Effector memory CD4-positive, alpha-beta T cell (primary cell): Measurements from ENCODE around the gene MED13.

Experiments used
- DNase-seq, 3 donors: peaks; one replicate each; pipeline ENCODE4 v3.0.0-alpha.2; 2020
- H3K27ac ChIP-seq: 2 replicates; pipeline ENCODE4 v1.7.0; 2013; ENCODE audit warnings: mild to moderate bottlenecking, low read length, moderate library complexity; ENCODE audit not compliant: insufficient read depth, poor library complexity, severe bottlenecking
- H3K27me3 ChIP-seq: replicated peaks from 2 replicates; pipeline ENCODE4 v1.7.0; 2013; ENCODE audit warnings: mild to moderate bottlenecking, low read length; ENCODE audit not compliant: insufficient read depth, control insufficient read depth, poor library complexity, severe bottlenecking
- H3K36me3 ChIP-seq: 2 replicates; pipeline ENCODE4 v1.7.0; 2013; ENCODE audit warnings: mild to moderate bottlenecking, low read length, moderate library complexity; ENCODE audit not compliant: control insufficient read depth, insufficient read depth
- H3K4me1 ChIP-seq: 2 replicates; pipeline ENCODE4 v1.7.0; 2013; ENCODE audit warnings: low read length, mild to moderate bottlenecking; ENCODE audit not compliant: control insufficient read depth, insufficient read depth, poor library complexity, severe bottlenecking
- H3K4me3 ChIP-seq: 2 replicates; pipeline ENCODE4 v1.7.0; 2013; ENCODE audit warnings: low read length, low read depth, mild to moderate bottlenecking; ENCODE audit not compliant: insufficient read depth, poor library complexity, severe bottlenecking
- H3K9me3 ChIP-seq: 2 replicates; pipeline ENCODE4 v1.7.0; 2013; ENCODE audit warnings: mild to moderate bottlenecking, low read length, moderate library complexity; ENCODE audit not compliant: control insufficient read depth

The MED13 gene

GRCh38 chr17:62043602-62044001 lies 21.5 kb downstream of the MED13 start:
- H3K36me3 ChIP-seq, result peaks cover 24% of the 10 kb centered on the region
- no peak overlapping the region for H3K4me3 ChIP-seq
- no peaks in the 10 kb centered on the region for H3K4me1 ChIP-seq
- no peaks in the 10 kb centered on the region for H3K9me3 ChIP-seq
- H3K27me3 ChIP-seq, result no peaks in the 10 kb centered on the region
- no peak for DNase-seq
- no peak overlapping the region for H3K27ac ChIP-seq

GRCh38 chr17:62043140-62043539 lies 21.9 kb downstream of the MED13 start:
- no peak overlapping the region for H3K4me3 ChIP-seq
- DNase-seq, result no peak
- H3K27ac ChIP-seq, result no peak overlapping the region

GRCh38 chr17:62038248-62038647 lies 26.8 kb downstream of the MED13 start:
- no peak overlapping the region for H3K4me3 ChIP-seq
- H3K36me3 ChIP-seq, result peaks cover 11% of the 10 kb centered on the region
- H3K27ac ChIP-seq, result no peak overlapping the region
- no peak for DNase-seq
- no peaks in the 10 kb centered on the region for H3K27me3 ChIP-seq
- H3K4me1 ChIP-seq, result no peaks in the 10 kb centered on the region
- H3K9me3 ChIP-seq, result no peaks in the 10 kb centered on the region

More at GRCh38 chr17:62043140-62043539, 21.9 kb downstream of the MED13 start:
- no peaks in the 10 kb centered on the region for H3K9me3 ChIP-seq
- H3K36me3 ChIP-seq, result peaks cover 20% of the 10 kb centered on the region
- no peaks in the 10 kb centered on the region for H3K27me3 ChIP-seq
- no peaks in the 10 kb centered on the region for H3K4me1 ChIP-seq

- H3K9me3 ChIP-seq, result no peaks in the 10 kb centered on the region
- no peak for DNase-seq
- peaks cover 48% of the 10 kb centered on the region for H3K36me3 ChIP-seq
Measured at GRCh38 chr17:62033317-62033716, 31.8 kb downstream of the MED13 start.

GRCh38 chr17:62032480-62032879 lies 32.6 kb downstream of the MED13 start:
- no peak for DNase-seq
- Histone ChIP-seq H3K36me3 (peaks cover 54% of the 10 kb centered on the region), H3K27ac (no peak overlapping the region), H3K4me1 (no peaks in the 10 kb centered on the region), H3K4me3 (no peak overlapping the region), H3K9me3 (no peaks in the 10 kb centered on the region), H3K27me3 (no peaks in the 10 kb centered on the region)

More at GRCh38 chr17:62033317-62033716, 31.8 kb downstream of the MED13 start:
- Histone ChIP-seq H3K27ac (no peak overlapping the region), H3K4me1 (no peaks in the 10 kb centered on the region), H3K27me3 (no peaks in the 10 kb centered on the region), H3K4me3 (no peak overlapping the region)

GRCh38 chr17:62030264-62030663 lies 34.8 kb downstream of the MED13 start:
- peaks cover 72% of the 10 kb centered on the region for H3K36me3 ChIP-seq
- no peak for DNase-seq

DNA sequence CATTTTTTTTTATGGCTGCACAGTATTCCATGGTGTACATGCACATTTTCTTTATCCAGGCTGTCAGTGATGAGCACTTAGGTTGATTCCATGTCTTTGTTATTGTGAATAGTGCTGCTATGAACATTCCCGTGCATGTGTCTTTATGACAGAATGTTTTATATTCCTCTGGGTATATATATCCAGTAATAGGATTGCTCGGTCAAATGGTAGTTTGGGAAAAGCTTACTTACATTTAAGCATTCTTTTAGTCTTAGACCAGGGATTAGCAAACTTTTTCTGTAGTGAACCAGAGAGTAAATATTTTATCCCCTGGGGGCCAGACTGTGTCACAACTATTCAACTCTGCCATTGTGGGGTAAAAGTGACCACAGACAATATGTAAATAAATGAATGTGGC lies 40.2 kb downstream of the MED13 start:
- no peak overlapping the region for H3K4me3 ChIP-seq
- H3K9me3 ChIP-seq, result no peaks in the 10 kb centered on the region
- H3K36me3 ChIP-seq, result peaks cover 68% of the 10 kb centered on the region
- H3K27me3 ChIP-seq, result no peaks in the 10 kb centered on the region
- DNase-seq, result no peak
- H3K4me1 ChIP-seq, result no peaks in the 10 kb centered on the region
- no peak overlapping the region for H3K27ac ChIP-seq

More at GRCh38 chr17:62030264-62030663, 34.8 kb downstream of the MED13 start:
- H3K27me3 ChIP-seq, result no peaks in the 10 kb centered on the region
- no peak overlapping the region for H3K27ac ChIP-seq
- no peaks in the 10 kb centered on the region for H3K4me1 ChIP-seq
- no peaks in the 10 kb centered on the region for H3K9me3 ChIP-seq
- no peak overlapping the region for H3K4me3 ChIP-seq

DNA sequence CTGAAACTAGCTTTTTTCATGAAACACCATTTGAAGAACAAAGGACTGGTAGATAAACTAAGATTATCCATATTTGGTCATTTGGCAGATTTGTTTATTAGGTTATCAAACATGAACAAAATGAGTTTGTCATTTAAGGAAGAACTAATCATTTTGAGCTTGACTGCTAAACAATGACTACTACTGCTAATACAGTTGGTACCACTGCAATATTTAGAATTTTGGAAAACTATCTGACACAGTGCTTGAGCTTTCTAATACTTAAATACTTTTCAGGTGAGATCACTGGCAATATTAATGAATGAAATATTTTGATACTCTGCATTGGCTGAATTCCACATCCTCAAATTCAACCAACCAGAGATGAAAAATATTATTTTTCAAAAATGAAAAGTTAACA lies 47.2 kb downstream of the MED13 start:
- Histone ChIP-seq H3K27me3 (no peaks in the 10 kb centered on the region), H3K27ac (no peak overlapping the region), H3K9me3 (no peaks in the 10 kb centered on the region), H3K4me3 (no peak overlapping the region), H3K36me3 (peaks cover 16% of the 10 kb centered on the region), H3K4me1 (no peaks in the 10 kb centered on the region)
- DNase-seq, result no peak

- Histone ChIP-seq H3K27me3 (no peaks in the 10 kb centered on the region), H3K27ac (no peak overlapping the region), H3K9me3 (no peaks in the 10 kb centered on the region), H3K36me3 (peaks cover 12% of the 10 kb centered on the region), H3K4me1 (no peaks in the 10 kb centered on the region), H3K4me3 (no peak overlapping the region)
- DNase-seq, result no peak
Measured at GRCh38 chr17:62017496-62017895, 47.6 kb downstream of the MED13 start.

DNA sequence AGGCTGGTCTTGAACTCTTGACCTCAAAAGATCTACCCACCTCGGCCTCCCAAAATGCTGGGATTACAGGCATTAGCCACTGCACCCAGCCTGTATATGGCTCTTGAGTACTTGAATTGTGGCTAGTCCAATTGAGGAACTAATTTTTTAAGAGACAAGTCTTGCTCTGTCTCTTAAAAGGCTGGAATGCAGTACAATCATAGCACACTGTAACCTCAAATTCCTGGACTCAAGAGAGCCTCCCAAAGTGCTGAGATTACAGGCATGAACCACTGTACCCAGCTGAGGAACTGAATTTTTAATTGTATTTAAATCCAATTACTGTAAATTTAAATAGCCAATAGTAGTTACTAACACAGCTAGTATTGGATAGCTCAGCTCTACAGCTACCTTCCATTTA lies 50.6 kb downstream of the MED13 start:
- H3K36me3 ChIP-seq, result peaks cover 16% of the 10 kb centered on the region
- no peaks in the 10 kb centered on the region for H3K27me3 ChIP-seq
- no peaks in the 10 kb centered on the region for H3K4me1 ChIP-seq
- no peak for DNase-seq
- no peak overlapping the region for H3K4me3 ChIP-seq
- H3K27ac ChIP-seq, result no peak overlapping the region
- no peaks in the 10 kb centered on the region for H3K9me3 ChIP-seq

GRCh38 chr17:62009220-62009619 lies 55.9 kb downstream of the MED13 start:
- no peaks in the 10 kb centered on the region for H3K27me3 ChIP-seq

More at GRCh38 chr17:62009220-62009619, 55.9 kb downstream of the MED13 start:
- no peaks in the 10 kb centered on the region for H3K4me1 ChIP-seq
- no peak overlapping the region for H3K27ac ChIP-seq
- no peaks in the 10 kb centered on the region for H3K9me3 ChIP-seq
- no peak overlapping the region for H3K4me3 ChIP-seq
- DNase-seq, result no peak
- peaks cover 23% of the 10 kb centered on the region for H3K36me3 ChIP-seq
